MM.1S (cell line): ENCODE data around the gene BANK1.

ENCODE experiments used
- DNase-seq: peaks from one replicate; pipeline ENCODE4 v3.0.0-alpha.2; 2015
- H2AFZ ChIP-seq: fragments of 300-600 bp; sonication (generic); 2 replicates; pipeline ENCODE4 v1.6.0; 2016; ENCODE audit warnings: antibody characterized with exemption, low read length
- H3F3A ChIP-seq: fragments of 300-600 bp; sonication (generic); 2 replicates; pipeline ENCODE4 v1.6.1; 2016; ENCODE audit warnings: mild to moderate bottlenecking, antibody characterized with exemption, low read length, moderate library complexity, mixed read lengths; ENCODE audit not compliant: insufficient read depth
- H3K27ac ChIP-seq: fragments of 300-600 bp; sonication (generic); 2 replicates; pipeline ENCODE4 v1.5.1; 2016; ENCODE audit warnings: mild to moderate bottlenecking, low read length
- H3K27me3 ChIP-seq: fragments of 300-600 bp; sonication (generic); replicated peaks from 2 replicates; pipeline ENCODE4 v1.6.0; 2016; ENCODE audit warnings: low read length; ENCODE audit not compliant: insufficient read depth
- H3K36me3 ChIP-seq: fragments of 300-600 bp; sonication (generic); replicated peaks from 2 replicates; pipeline ENCODE4 v1.6.1; 2016; ENCODE audit warnings: mild to moderate bottlenecking, low read length, mixed read lengths; ENCODE audit not compliant: insufficient read depth
- H3K4me1 ChIP-seq: fragments of 300-600 bp; sonication (generic); 2 replicates; pipeline ENCODE4 v1.6.1; 2016; ENCODE audit warnings: low read length, mixed read lengths
- H3K4me2 ChIP-seq: fragments of 300-600 bp; sonication (generic); 2 replicates; pipeline ENCODE4 v1.6.0; 2016; ENCODE audit warnings: low read depth, low read length
- H3K4me3 ChIP-seq: fragments of 300-600 bp; sonication (generic); 2 replicates; pipeline ENCODE4 v1.5.1; 2016; ENCODE audit warnings: low read length, mixed read lengths
- H3K79me2 ChIP-seq: fragments of 300-600 bp; sonication (generic); 2 replicates; pipeline ENCODE4 v1.6.1; 2016; ENCODE audit warnings: mixed run types, low read length, mixed read lengths
- H3K9ac ChIP-seq: fragments of 300-600 bp; sonication (generic); 2 replicates; pipeline ENCODE4 v1.6.1; 2016; ENCODE audit warnings: low read length, mixed read lengths
- H3K9me2 ChIP-seq: fragments of 300-600 bp; sonication (generic); replicated peaks from 2 replicates; pipeline ENCODE4 v1.6.1; 2016; ENCODE audit warnings: mild to moderate bottlenecking, low read length, mixed read lengths; ENCODE audit not compliant: insufficient read depth
- H3K9me3 ChIP-seq: fragments of 300-600 bp; sonication (generic); replicated peaks from 2 replicates; pipeline ENCODE4 v1.6.1; 2016; ENCODE audit warnings: mild to moderate bottlenecking, low read length, mixed read lengths; ENCODE audit not compliant: insufficient read depth
- H4K20me1 ChIP-seq: fragments of 300-600 bp; sonication (generic); 2 replicates; pipeline ENCODE4 v1.6.1; 2016; ENCODE audit warnings: mild to moderate bottlenecking, low read length, moderate library complexity, mixed read lengths; ENCODE audit not compliant: insufficient read depth
- EZH2 ChIP-seq: fragments of 300-600 bp; sonication (generic); optimal IDR thresholded peaks from 2 replicates; pipeline ENCODE3; 2017; ENCODE audit warnings: low read depth, mild to moderate bottlenecking, antibody characterized with exemption, low read length, mixed read lengths
- EZH2phosphoT487 ChIP-seq: fragments of 300-600 bp; sonication (generic); IDR thresholded peaks from 2 replicates; pipeline ENCODE4 v1.6.1; 2018; ENCODE audit warnings: antibody characterized with exemption, low read length
- TF ChIP-seq, protein P1 (sequence below): fragments of 300-600 bp; sonication (generic); IDR thresholded peaks from 2 replicates; pipeline ENCODE4 v1.5.1; 2016; ENCODE audit warnings: antibody characterized with exemption, low read length, mixed read lengths

BANK1 gene

DNA sequence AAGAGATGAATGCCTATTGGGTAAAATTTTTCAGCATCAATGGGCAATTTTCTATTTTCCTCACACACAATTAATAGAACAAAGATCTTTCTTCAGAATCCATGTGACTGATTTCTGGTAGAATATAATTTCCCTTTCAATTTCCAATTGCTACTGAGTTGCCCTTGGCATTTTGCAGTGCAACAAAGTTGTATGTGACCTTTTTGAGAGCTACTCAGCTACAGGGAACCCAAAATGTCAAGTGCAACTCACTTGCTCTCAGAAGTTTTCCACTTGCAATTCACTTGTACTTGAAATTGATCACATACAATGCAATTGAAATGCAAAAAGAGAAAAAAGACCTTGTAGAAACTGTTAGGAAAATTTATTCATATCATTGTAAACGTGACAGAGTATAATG lies 245.5 kb downstream of the BANK1 start:
- Histone ChIP-seq H4K20me1 (no peaks in the 10 kb centered on the region), H3K9me2 (no peaks in the 10 kb centered on the region), H3K27ac (no peak overlapping the region), H3K4me3 (no peak overlapping the region), H3K79me2 (no peaks in the 10 kb centered on the region), H3K27me3 (no peaks in the 10 kb centered on the region), H3F3A (no peaks in the 10 kb centered on the region), H2AFZ (no peak overlapping the region), H3K9me3 (no peaks in the 10 kb centered on the region), H3K4me2 (no peak overlapping the region), H3K4me1 (no peaks in the 10 kb centered on the region), H3K9ac (no peak overlapping the region), H3K36me3 (no peaks in the 10 kb centered on the region)
- TF ChIP-seq, protein P1, sequence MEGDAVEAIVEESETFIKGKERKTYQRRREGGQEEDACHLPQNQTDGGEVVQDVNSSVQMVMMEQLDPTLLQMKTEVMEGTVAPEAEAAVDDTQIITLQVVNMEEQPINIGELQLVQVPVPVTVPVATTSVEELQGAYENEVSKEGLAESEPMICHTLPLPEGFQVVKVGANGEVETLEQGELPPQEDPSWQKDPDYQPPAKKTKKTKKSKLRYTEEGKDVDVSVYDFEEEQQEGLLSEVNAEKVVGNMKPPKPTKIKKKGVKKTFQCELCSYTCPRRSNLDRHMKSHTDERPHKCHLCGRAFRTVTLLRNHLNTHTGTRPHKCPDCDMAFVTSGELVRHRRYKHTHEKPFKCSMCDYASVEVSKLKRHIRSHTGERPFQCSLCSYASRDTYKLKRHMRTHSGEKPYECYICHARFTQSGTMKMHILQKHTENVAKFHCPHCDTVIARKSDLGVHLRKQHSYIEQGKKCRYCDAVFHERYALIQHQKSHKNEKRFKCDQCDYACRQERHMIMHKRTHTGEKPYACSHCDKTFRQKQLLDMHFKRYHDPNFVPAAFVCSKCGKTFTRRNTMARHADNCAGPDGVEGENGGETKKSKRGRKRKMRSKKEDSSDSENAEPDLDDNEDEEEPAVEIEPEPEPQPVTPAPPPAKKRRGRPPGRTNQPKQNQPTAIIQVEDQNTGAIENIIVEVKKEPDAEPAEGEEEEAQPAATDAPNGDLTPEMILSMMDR: no peak
- TF ChIP-seq EZH2 (no peak), EZH2phosphoT487 (no peak)
- no peak for DNase-seq

DNA sequence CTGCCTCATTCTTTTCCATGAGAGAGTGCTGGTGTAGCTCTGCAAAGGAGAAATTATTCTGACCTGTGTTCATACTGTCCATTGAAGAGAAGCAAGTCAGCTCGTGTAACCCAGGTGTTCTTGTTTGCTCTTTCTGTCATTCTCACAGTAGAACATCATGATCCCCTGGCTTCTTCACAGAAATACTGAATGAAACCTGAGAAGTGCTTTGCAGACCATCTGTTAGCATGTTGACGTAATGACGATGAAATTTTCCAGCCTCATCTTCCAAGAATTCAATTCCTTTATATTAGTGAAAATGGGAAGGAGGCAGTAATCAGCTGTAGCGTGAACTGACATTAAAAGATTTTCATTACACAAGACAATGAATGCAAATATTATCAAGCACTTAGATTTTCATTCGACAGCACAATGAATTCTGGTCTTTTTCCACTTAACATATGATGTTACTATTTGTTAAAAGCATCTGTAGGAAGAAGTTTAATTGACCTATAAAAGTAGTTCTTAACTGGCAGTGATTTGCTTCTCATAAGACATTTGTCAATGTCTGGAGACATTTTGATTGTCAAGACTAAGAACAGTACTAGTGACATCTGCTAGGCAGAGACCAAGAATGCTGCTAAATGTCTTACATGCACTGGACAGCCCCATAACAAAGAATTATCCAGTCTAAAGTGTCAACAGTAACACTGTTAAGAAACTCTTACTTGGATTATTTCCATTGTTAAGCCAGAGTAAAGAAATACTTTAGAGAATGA lies 246.3 kb downstream of the BANK1 start:
- Histone ChIP-seq H3K9me3 (no peaks in the 10 kb centered on the region), H3K79me2 (no peaks in the 10 kb centered on the region), H3K4me2 (no peak overlapping the region), H3K27me3 (no peaks in the 10 kb centered on the region), H3K9ac (no peak overlapping the region), H3K36me3 (no peaks in the 10 kb centered on the region), H3K27ac (no peak overlapping the region), H3K9me2 (no peaks in the 10 kb centered on the region), H3K4me1 (no peaks in the 10 kb centered on the region), H3F3A (no peaks in the 10 kb centered on the region), H3K4me3 (no peak overlapping the region), H2AFZ (no peak overlapping the region), H4K20me1 (no peaks in the 10 kb centered on the region)
- TF ChIP-seq EZH2phosphoT487: no peak
- TF ChIP-seq, protein P1: no peak
- no peak for TF ChIP-seq EZH2
- no peak for DNase-seq

DNA sequence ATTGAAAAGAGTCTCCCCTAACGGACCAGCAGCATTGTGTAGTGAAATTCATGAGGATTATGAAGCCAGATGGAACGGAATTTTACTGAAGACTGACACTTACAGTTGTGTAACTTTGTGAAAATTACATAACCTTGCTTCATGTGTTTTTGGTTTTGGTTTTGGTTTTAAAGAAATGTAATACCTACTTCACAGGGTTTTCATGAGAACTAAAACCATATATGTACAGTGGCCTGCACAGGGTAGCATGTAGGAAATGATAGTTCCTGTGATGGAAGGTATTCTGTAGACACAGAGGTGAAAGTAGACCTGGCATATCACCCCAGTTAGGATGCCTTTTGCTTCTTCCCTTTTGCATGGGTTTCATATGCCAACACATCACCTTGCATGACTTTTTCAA lies 247.0 kb downstream of the BANK1 start:
- Histone ChIP-seq H3F3A (no peaks in the 10 kb centered on the region), H3K4me1 (no peaks in the 10 kb centered on the region), H3K4me3 (no peak overlapping the region), H3K36me3 (no peaks in the 10 kb centered on the region), H3K27ac (no peak overlapping the region), H4K20me1 (no peaks in the 10 kb centered on the region), H3K27me3 (no peaks in the 10 kb centered on the region), H3K4me2 (peak overlapping the region; percentile 7; the same call in 1 of the 2 replicates), H3K9me3 (no peaks in the 10 kb centered on the region), H3K9ac (no peak overlapping the region), H3K9me2 (no peaks in the 10 kb centered on the region), H2AFZ (no peak overlapping the region), H3K79me2 (no peaks in the 10 kb centered on the region)
- DNase-seq: no peak
- TF ChIP-seq, protein P1: no peak
- no peak for TF ChIP-seq EZH2
- TF ChIP-seq EZH2phosphoT487: no peak
